Subcutaneous adipose tissue (tissue), 4 donors: ENCODE results near the gene TUBA4A. TPM values are rescaled to one million over a fixed set of nuclear protein-coding genes. Genes with fewer than 3 reads are reported as not detected.

ENCODE experiments used
- CTCF ChIP-seq: fragments of 450-650 bp; IDR thresholded peaks from one replicate; pipeline ENCODE4 v1.5.1; 2016; ENCODE audit warnings: low read depth, mild to moderate bottlenecking, control low read depth, antibody characterized with exemption, moderate library complexity
- small RNA-seq: library from RNA; depleted of rRNA; stranded (forward); fragments of <200 nt; gene quantifications from one replicate; pipeline ENCODE3, GENCODE V24; 2016
- total RNA-seq, 4 donors: library from RNA; depleted of rRNA; stranded (reverse); fragments of >200 nt; gene quantifications; one replicate each; pipeline ENCODE4 v1.1.0, GENCODE V29; 2016

Gene TUBA4A
- total RNA-seq, 4 donors from 2014 or later = 7.2 to 31.8 (median 9.2) TPM

- TF ChIP-seq CTCF = no peak
Observed at GRCh38 chr2:219206328-219207133, 47.2 kb downstream of the TUBA4A start, which contains the start of gene ZFAND2B. Gene ZFAND2B (plus strand): TSS chr2:219206782. CDS start chr2:219206988, 206 bp downstream.

GRCh38 chr2:219205981-219206327 is 47.8 kb downstream of the TUBA4A start:
- no peak for TF ChIP-seq CTCF

- no peak for TF ChIP-seq CTCF
Observed at GRCh38 chr2:219205165-219205538, 48.6 kb downstream of the TUBA4A start.

GRCh38 chr2:219204425-219205164 is 49.1 kb downstream of the TUBA4A start:
- TF ChIP-seq CTCF = no peak

Small RNA genes lying within 50 kb of the gene (small RNA-seq; reads per million reads assigned to genes)
- gene MIR153-1 = not detected

Other genes with a start within 250 kb of the TUBA4A start
- gene CFAP65, start 212.4 kb downstream of the TUBA4A start, total RNA-seq = not detected
- gene IHH, start 193.0 kb downstream of the TUBA4A start, total RNA-seq = under 1 TPM in 1 of 4 donors, not detected in 3; 0.33 TPM
- 10 to 100 TPM; 14.3 to 27.7 (median 19.4) TPM for gene NHEJ1, start 93.1 kb downstream of the TUBA4A start, total RNA-seq
- gene SLC23A3, start 83.9 kb downstream of the TUBA4A start, total RNA-seq = under 1 TPM; 0.38 to 0.82 (median 0.67) TPM
- 10 to 100 TPM; 35.9 to 55.5 (median 44.2) TPM for gene CNPPD1, start 77.0 kb downstream of the TUBA4A start, total RNA-seq
- 10 to 100 TPM; 30.7 to 67.0 (median 62.9) TPM for gene RETREG2, start 75.6 kb downstream of the TUBA4A start, total RNA-seq
- gene ZFAND2B, start 47.1 kb downstream of the TUBA4A start, total RNA-seq = 10 to 100 TPM; 28.0 to 60.3 (median 43.7) TPM
- 10 to 100 TPM in 3 of 4 donors, 1 to 10 TPM in 1; 8.2 to 31.6 (median 24.7) TPM for gene ABCB6, start 35.0 kb downstream of the TUBA4A start, total RNA-seq
- 10 to 100 TPM; 29.0 to 54.1 (median 30.3) TPM for gene ATG9A, start 24.3 kb downstream of the TUBA4A start, total RNA-seq
- 10 to 100 TPM; 16.8 to 62.5 (median 52.7) TPM for gene ANKZF1, start 24.1 kb downstream of the TUBA4A start, total RNA-seq
- 10 to 100 TPM in 3 of 4 donors, 1 to 10 TPM in 1; 2.9 to 12.2 (median 11.0) TPM for gene GLB1L, start 8.5 kb downstream of the TUBA4A start, total RNA-seq
- 10 to 100 TPM; 13.7 to 22.2 (median 15.4) TPM for gene STK16, start 8.4 kb downstream of the TUBA4A start, total RNA-seq
- gene TUBA4B, start 675 bp downstream of the TUBA4A start, total RNA-seq = not detected
- 10 to 100 TPM; 44.7 to 77.0 (median 51.1) TPM for gene DNAJB2, start 25.4 kb upstream of the TUBA4A start, total RNA-seq
- gene PTPRN, start 55.5 kb upstream of the TUBA4A start, total RNA-seq = not detected
- not detected for gene RESP18, start 78.8 kb upstream of the TUBA4A start, total RNA-seq
- gene DNPEP, start 134.0 kb upstream of the TUBA4A start, total RNA-seq = 10 to 100 TPM; 45.0 to 98.5 (median 54.1) TPM
- 10 to 100 TPM in 2 of 4 donors, 1 to 10 TPM in 2; 3.1 to 28.8 (median 13.3) TPM for gene DES, start 164.5 kb upstream of the TUBA4A start, total RNA-seq
- gene SPEG, start 180.9 kb upstream of the TUBA4A start, total RNA-seq = 1 to 10 TPM in 3 of 4 donors, under 1 TPM in 1; 0.49 to 5.9 (median 2.9) TPM
- gene GMPPA, start 245.0 kb upstream of the TUBA4A start, total RNA-seq = 10 to 100 TPM; 16.3 to 38.2 (median 18.2) TPM